GM23338 (cell line): ENCODE results near the gene ZNFX1. TPM values are rescaled to one million over a fixed set of nuclear protein-coding genes. Genes with fewer than 3 reads are reported as not detected.

Source experiments
- ATAC-seq: fragments of 200-7000 bp; cut with Tn5 transposase; 3 replicates; pipeline ENCODE4 v1.9.1; 2020
- DNase-seq: peaks from one replicate; pipeline ENCODE4 v3.0.0-alpha.2; 2015; ENCODE audit warnings: low spot score
- H2AFZ ChIP-seq: fragments of 200-600 bp; sonication (generic); 2 replicates; pipeline ENCODE4 v1.8.0; 2016; ENCODE audit warnings: antibody characterized with exemption, mild to moderate bottlenecking, moderate library complexity
- H3F3A ChIP-seq: fragments of 200-600 bp; sonication (generic); replicated peaks from 2 replicates; pipeline ENCODE4 v1.8.0; 2017; ENCODE audit warnings: antibody characterized with exemption, mixed run types, low read depth
- H3K27ac ChIP-seq: fragments of 200-600 bp; sonication (generic); 2 replicates; pipeline ENCODE4 v1.6.1; 2016; ENCODE audit warnings: low read depth
- H3K27me3 ChIP-seq: fragments of 200-600 bp; sonication (generic); 2 replicates; pipeline ENCODE4 v1.8.0; 2016; ENCODE audit warnings: mild to moderate bottlenecking, mixed run types, moderate library complexity; ENCODE audit not compliant: insufficient read depth
- H3K36me3 ChIP-seq: fragments of 200-600 bp; sonication (generic); 2 replicates; pipeline ENCODE4 v1.8.0; 2016; ENCODE audit warnings: mild to moderate bottlenecking; ENCODE audit not compliant: insufficient read depth
- H3K4me1 ChIP-seq: fragments of 200-600 bp; sonication (generic); 2 replicates; pipeline ENCODE4 v1.8.0; 2016; ENCODE audit warnings: mild to moderate bottlenecking, moderate library complexity; ENCODE audit not compliant: insufficient read depth
- H3K4me2 ChIP-seq: fragments of 200-600 bp; sonication (generic); 2 replicates; pipeline ENCODE4 v1.7.1; 2017; ENCODE audit warnings: mixed run types
- H3K4me3 ChIP-seq: fragments of 200-600 bp; sonication (generic); 2 replicates; pipeline ENCODE4 v1.6.1; 2016; ENCODE audit warnings: mixed run types
- H3K79me2 ChIP-seq: fragments of 200-600 bp; sonication (generic); replicated peaks from 2 replicates; pipeline ENCODE4 v1.8.0; 2017; ENCODE audit warnings: mild to moderate bottlenecking; ENCODE audit not compliant: insufficient read depth
- H3K9me2 ChIP-seq: fragments of 200-600 bp; sonication (generic); 2 replicates; pipeline ENCODE4 v1.8.0; 2017; ENCODE audit not compliant: insufficient read depth
- H4K20me1 ChIP-seq: fragments of 200-600 bp; sonication (generic); replicated peaks from 2 replicates; pipeline ENCODE4 v1.8.0; 2017; ENCODE audit warnings: mild to moderate bottlenecking; ENCODE audit not compliant: insufficient read depth
- H3K27ac Mint-ChIP-seq: 2 replicates; pipeline ENCODE4 v1.8.0; 2020; ENCODE audit warnings: inconsistent platforms, mild to moderate bottlenecking, moderate library complexity, mixed read lengths
- H3K27me3 Mint-ChIP-seq: 3 replicates; pipeline ENCODE4 v1.8.0; 2022; ENCODE audit warnings: low read depth, mild to moderate bottlenecking, moderate library complexity, mixed read lengths, inconsistent platforms; ENCODE audit not compliant: insufficient read depth, poor library complexity
- H3K36me3 Mint-ChIP-seq: 3 replicates; pipeline ENCODE4 v1.8.0; 2021; ENCODE audit warnings: low read depth, mild to moderate bottlenecking, inconsistent platforms, moderate library complexity, mixed read lengths
- H3K4me1 Mint-ChIP-seq: 3 replicates; pipeline ENCODE4 v1.8.0; 2020; ENCODE audit warnings: mild to moderate bottlenecking, inconsistent platforms, mixed read lengths
- H3K4me3 Mint-ChIP-seq: 3 replicates; pipeline ENCODE4 v1.8.0; 2021; ENCODE audit warnings: moderate library complexity, mild to moderate bottlenecking, inconsistent platforms, mixed read lengths
- H3K9me3 Mint-ChIP-seq: 3 replicates; pipeline ENCODE4 v1.8.0; 2020; ENCODE audit warnings: moderate library complexity, mild to moderate bottlenecking, inconsistent platforms, mixed read lengths
- CREB1 ChIP-seq: fragments of 250-450 bp; sonication (Bioruptor Pico); IDR thresholded peaks from 2 replicates; pipeline ENCODE4 v1.5.0; 2020; ENCODE audit warnings: low read depth, mild to moderate bottlenecking, moderate library complexity
- EZH2 ChIP-seq: fragments of 200-600 bp; sonication (generic); IDR thresholded peaks from one replicate; pipeline ENCODE4 v1.8.0; 2017; ENCODE audit warnings: antibody characterized with exemption, mild to moderate bottlenecking, low read depth; ENCODE audit not compliant: unreplicated experiment
- POLR2AphosphoS5 ChIP-seq: IDR thresholded peaks from 2 replicates; pipeline ENCODE4 v1.6.1; 2016; ENCODE audit warnings: antibody characterized with exemption, low read depth
- ZNF331 ChIP-seq: fragments of 250-450 bp; sonication (Bioruptor Pico); IDR thresholded peaks from 2 replicates; pipeline ENCODE4 v1.5.0; 2020; ENCODE audit warnings: low read depth, mild to moderate bottlenecking, moderate library complexity
- polyA plus RNA-seq: library from polyadenylated mRNA; unstranded; fragments of >200 nt; fragmentation: Nextera tagmentation; extraction: Ambion mirVana; gene quantifications from 2 replicates; pipeline ENCODE4 v1.2.1, GENCODE V29; 2016
- total RNA-seq: library from RNA; depleted of rRNA; stranded (reverse); fragments of >200 nt; shearing (Covaris generic); gene quantifications from 2 replicates; pipeline ENCODE4 v1.2.3, GENCODE V29; 2014
- TF ChIP-seq, protein P1 (sequence below): IDR thresholded peaks from one replicate; pipeline ENCODE4 v1.6.1; 2018; ENCODE audit warnings: antibody characterized with exemption; ENCODE audit not compliant: unreplicated experiment

The ZNFX1 gene
- total and polyA plus RNA-seq, 2 experiments from 2014 or later, result 6.1 to 12.1 TPM

DNA sequence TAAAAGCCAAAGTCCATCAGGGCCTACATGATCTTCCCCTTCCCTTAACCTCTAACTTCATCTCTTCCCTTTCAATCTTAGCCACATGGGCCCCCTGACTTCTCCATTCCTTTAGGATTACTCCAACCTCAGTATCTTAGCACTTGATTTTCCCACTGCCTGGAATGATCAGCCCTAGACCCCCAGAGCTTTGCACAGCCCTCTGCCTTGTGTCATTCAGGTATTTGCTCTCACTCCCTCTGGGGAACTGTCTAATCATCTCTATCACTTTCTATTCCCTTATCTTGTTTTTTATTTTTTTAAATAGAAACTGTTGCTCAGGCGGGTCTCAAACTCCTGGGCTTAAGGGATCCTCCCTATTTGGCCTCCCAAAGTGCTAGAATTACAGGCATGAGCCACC, 13.3 kb upstream of the ZNFX1 start (continued):
- TF ChIP-seq, protein P1, sequence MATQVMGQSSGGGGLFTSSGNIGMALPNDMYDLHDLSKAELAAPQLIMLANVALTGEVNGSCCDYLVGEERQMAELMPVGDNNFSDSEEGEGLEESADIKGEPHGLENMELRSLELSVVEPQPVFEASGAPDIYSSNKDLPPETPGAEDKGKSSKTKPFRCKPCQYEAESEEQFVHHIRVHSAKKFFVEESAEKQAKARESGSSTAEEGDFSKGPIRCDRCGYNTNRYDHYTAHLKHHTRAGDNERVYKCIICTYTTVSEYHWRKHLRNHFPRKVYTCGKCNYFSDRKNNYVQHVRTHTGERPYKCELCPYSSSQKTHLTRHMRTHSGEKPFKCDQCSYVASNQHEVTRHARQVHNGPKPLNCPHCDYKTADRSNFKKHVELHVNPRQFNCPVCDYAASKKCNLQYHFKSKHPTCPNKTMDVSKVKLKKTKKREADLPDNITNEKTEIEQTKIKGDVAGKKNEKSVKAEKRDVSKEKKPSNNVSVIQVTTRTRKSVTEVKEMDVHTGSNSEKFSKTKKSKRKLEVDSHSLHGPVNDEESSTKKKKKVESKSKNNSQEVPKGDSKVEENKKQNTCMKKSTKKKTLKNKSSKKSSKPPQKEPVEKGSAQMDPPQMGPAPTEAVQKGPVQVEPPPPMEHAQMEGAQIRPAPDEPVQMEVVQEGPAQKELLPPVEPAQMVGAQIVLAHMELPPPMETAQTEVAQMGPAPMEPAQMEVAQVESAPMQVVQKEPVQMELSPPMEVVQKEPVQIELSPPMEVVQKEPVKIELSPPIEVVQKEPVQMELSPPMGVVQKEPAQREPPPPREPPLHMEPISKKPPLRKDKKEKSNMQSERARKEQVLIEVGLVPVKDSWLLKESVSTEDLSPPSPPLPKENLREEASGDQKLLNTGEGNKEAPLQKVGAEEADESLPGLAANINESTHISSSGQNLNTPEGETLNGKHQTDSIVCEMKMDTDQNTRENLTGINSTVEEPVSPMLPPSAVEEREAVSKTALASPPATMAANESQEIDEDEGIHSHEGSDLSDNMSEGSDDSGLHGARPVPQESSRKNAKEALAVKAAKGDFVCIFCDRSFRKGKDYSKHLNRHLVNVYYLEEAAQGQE, result no peak
- TF ChIP-seq CREB1 (CRISPR knock-in tag), result no peak
- TF ChIP-seq ZNF331, result no peak

DNA sequence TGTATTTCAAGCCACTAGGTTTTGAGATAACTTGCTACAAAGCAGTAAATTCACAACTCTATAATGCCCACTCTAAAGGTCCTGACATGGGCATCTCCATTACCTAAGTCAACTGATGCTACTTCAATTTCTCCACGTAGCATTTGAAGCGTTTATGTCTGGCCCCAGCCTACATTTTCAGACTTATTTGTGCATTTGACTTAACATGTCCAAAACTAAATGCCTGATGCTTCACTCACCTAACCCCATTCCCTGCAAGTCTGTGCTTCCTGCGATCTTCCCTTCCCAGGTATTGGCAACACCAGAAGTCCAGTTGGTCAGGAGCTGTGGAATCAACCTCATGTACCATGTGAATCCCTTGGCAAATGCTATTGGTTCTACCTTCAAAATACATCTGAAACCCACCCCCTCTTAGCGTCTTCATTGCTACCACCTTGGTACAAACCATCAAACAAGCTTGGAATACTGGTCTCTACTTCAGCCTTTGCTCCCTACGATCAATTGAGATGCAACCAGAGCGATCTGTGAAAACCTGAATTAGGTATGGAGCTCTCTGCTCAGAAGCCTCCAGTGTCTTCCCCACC, 12.8 kb upstream of the ZNFX1 start:
- peak overlapping the region; percentile 69 for H3K27ac Mint-ChIP-seq
- Histone ChIP-seq H3F3A (peaks cover 69% of the 10 kb centered on the region), H3K9me2 (no peaks in the 10 kb centered on the region), H3K4me2 (no peak overlapping the region), H3K27ac (peak overlapping the region; percentile 93), H2AFZ (no peak overlapping the region), H3K36me3 (peaks cover 40% of the 10 kb centered on the region), H3K4me1 (peaks cover 27% of the 10 kb centered on the region), H3K4me3 (no peak overlapping the region), H4K20me1 (peaks cover 21% of the 10 kb centered on the region), H3K79me2 (peaks cover 20% of the 10 kb centered on the region), H3K27me3 (no peaks in the 10 kb centered on the region)
- peak; percentile 22 for DNase-seq
- peaks cover 62% of the 10 kb centered on the region for H3K4me1 Mint-ChIP-seq
- H3K27me3 Mint-ChIP-seq, result peaks cover 48% of the 10 kb centered on the region
- no peak for TF ChIP-seq ZNF331
- peak; percentile 44 for TF ChIP-seq POLR2AphosphoS5
- no peak overlapping the region for H3K4me3 Mint-ChIP-seq
- peaks cover 78% of the 10 kb centered on the region for H3K36me3 Mint-ChIP-seq
- peak; percentile 3 for ATAC-seq
- peaks cover 20% of the 10 kb centered on the region for H3K9me3 Mint-ChIP-seq

DNA sequence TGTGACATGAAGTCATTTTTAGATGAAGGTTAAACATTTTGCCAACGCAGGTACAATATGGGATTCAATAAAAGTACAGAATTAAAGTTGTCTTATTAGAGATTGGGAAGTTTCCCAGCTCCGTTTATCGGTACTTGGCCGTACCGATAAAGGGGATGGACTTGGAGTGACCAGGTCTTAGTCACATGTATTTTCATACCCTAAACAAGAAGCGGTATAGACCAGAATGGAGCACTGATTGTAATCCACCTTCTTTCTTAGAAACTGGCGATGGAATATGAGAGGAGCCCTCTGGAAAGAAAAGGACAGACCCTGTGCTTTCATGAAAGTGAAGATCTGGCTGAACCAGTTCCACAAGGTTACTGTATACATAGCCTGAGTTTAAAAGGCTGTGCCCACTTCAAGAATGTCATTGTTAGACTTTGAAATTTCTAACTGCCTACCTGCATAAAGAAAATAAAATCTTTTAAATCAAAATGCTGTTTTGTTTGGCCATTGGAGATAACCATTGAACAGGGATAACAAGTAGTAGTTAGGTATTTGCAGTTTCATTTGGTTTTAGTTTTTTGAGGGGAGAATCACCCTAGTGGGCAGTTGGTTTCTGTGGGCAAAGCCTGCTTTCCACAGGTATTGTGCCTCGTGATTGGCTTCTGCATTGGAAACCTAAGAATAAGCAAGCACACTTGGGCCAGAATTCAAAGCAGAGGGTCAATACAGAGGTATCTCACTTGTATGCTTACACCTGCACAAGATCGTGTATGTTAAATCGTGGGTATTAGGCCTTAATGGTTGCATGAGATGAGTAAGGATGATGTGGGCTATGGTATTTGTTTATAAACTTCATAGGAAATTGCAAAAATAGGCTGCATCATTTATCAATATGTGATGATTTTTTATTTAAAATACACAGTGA, 11.2 kb upstream of the ZNFX1 start:
- peak; percentile 36 for DNase-seq

More for the DNA sequence above, 11.2 kb upstream of the ZNFX1 start:
- ATAC-seq, result no peak
- peaks cover 38% of the 10 kb centered on the region for H4K20me1 ChIP-seq
- H3K27me3 ChIP-seq, result no peaks in the 10 kb centered on the region
- peaks cover 24% of the 10 kb centered on the region for H3K9me3 Mint-ChIP-seq
- TF ChIP-seq POLR2AphosphoS5 (peak; percentile 22), EZH2 (no peak)
- H3K9me2 ChIP-seq, result no peaks in the 10 kb centered on the region
- no peak overlapping the region for H3K4me3 ChIP-seq
- peaks cover 51% of the 10 kb centered on the region for H3K27me3 Mint-ChIP-seq
- H3K36me3 ChIP-seq, result peaks cover 56% of the 10 kb centered on the region
- H3K4me3 Mint-ChIP-seq, result peak overlapping the region; percentile 39; the same call in 1 of the 3 replicates
- peak overlapping the region; percentile 83 for H3K27ac Mint-ChIP-seq
- peaks cover 31% of the 10 kb centered on the region for H3K4me1 ChIP-seq
- H3K4me2 ChIP-seq, result no peak overlapping the region
- peak overlapping the region; percentile 93 for H3K27ac ChIP-seq
- peaks cover 85% of the 10 kb centered on the region for H3F3A ChIP-seq
- peaks cover 65% of the 10 kb centered on the region for H3K4me1 Mint-ChIP-seq
- peaks cover 37% of the 10 kb centered on the region for H3K79me2 ChIP-seq
- no peak overlapping the region for H2AFZ ChIP-seq
- peaks cover 84% of the 10 kb centered on the region for H3K36me3 Mint-ChIP-seq
